ENCODE data around the gene ADGRG1. TPM values are rescaled to one million over a fixed set of nuclear protein-coding genes. Genes with fewer than 3 reads are reported as not detected.

ADGRG1 gene
- total and polyA plus RNA-seq, 8 donors = 17.3 to 78.4 (median 19.3) TPM

DNA sequence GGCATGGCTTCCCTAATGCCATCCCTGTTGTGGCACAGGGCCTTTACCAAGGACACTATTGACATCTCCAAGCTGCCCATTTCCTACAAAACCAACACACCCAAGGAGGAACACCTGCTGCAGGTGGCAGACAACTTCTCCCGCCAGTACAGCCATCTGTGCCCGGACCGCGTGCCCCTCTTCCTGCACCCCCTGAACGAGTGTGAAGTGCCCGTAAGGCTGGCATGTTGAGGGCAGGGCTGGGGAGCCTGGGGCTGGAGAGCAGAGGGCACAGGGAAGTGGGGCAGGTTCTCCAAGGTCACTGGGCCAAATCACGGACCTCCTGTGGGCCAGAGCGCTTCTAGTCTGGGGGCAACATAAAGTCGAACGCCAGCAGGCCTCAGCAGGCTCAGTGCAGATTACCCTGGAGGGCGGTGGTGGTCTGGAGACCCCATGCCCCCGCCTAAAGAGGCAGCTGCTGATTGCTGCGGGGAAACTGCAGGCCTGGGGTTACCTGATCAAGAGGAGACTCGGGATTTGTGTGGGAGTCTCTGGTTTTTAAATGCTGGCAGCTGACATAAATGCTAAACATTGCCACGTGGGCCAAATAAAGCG is 70.5 kb downstream of the ADGRG1 start:
- Histone ChIP-seq H3K27ac (no peak overlapping the region), H3K27me3 (no peaks in the 10 kb centered on the region), H3K36me3 (no peaks in the 10 kb centered on the region), H3K4me1 (peaks cover 0 to 5% of the 10 kb centered on the region in 2 donors), H3K4me3 (no peak overlapping the region), H3K9me3 (no peaks in the 10 kb centered on the region)
- intact Hi-C loops (cut with DNase I) = no loop called here
- ATAC-seq (no peak), DNase-seq (no peak)
- TF ChIP-seq, protein P1, sequence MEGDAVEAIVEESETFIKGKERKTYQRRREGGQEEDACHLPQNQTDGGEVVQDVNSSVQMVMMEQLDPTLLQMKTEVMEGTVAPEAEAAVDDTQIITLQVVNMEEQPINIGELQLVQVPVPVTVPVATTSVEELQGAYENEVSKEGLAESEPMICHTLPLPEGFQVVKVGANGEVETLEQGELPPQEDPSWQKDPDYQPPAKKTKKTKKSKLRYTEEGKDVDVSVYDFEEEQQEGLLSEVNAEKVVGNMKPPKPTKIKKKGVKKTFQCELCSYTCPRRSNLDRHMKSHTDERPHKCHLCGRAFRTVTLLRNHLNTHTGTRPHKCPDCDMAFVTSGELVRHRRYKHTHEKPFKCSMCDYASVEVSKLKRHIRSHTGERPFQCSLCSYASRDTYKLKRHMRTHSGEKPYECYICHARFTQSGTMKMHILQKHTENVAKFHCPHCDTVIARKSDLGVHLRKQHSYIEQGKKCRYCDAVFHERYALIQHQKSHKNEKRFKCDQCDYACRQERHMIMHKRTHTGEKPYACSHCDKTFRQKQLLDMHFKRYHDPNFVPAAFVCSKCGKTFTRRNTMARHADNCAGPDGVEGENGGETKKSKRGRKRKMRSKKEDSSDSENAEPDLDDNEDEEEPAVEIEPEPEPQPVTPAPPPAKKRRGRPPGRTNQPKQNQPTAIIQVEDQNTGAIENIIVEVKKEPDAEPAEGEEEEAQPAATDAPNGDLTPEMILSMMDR (IDR thresholded peaks at IDR 0.05) = no peak

DNA sequence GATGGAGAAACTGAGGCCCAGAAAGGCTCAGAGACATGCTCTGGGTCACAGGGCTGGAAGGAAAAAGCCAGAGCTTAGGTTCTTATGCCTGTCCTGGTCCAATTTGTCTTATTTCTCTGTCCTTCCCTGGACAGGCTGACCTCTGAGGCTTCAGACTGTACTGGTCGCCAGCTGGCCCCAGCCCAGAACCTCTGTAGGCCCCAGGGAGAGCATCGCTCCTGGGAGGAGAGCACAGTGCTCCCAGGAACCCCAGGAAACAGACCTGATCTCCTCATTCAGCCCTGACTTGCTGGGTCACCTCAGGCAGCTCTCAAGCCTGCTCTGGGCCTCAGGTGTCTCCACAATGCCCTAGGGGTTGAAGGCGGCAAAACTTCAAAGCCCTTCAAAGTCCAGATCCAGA is 71.1 kb downstream of the ADGRG1 start:
- intact Hi-C loops (cut with DNase I) = no loop called here
- Histone ChIP-seq H3K27ac (no peak overlapping the region), H3K9me3 (no peaks in the 10 kb centered on the region), H3K4me1 (peaks cover 0 to 5% of the 10 kb centered on the region in 2 donors), H3K4me3 (no peak overlapping the region), H3K36me3 (no peaks in the 10 kb centered on the region), H3K27me3 (no peaks in the 10 kb centered on the region)
- ATAC-seq (no peak), DNase-seq (no peak)
- TF ChIP-seq, protein P1 (IDR thresholded peaks at IDR 0.05) = no peak

DNA sequence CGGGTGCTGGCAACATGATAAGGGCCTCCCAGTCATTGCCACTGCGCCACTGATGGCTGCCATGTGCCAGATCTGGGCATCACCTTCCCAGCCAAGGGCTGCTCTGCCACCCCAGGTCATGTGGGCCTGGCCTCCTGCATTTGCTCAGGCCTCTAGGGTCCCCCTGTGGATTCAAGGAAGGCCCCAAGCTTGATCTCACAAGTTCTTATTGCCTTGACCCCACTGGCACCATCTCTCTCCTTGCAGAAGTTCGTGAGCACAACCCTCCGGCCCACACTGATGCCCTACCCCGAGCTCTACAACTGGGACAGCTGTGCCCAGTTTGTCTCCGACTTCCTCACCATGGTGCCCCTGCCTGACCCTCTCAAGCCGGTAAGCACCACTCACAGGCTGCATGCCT is 71.5 kb downstream of the ADGRG1 start:
- Histone ChIP-seq H3K27ac (no peak overlapping the region), H3K4me1 (peaks cover 0 to 5% of the 10 kb centered on the region in 2 donors), H3K9me3 (no peaks in the 10 kb centered on the region), H3K27me3 (no peaks in the 10 kb centered on the region), H3K4me3 (no peak overlapping the region), H3K36me3 (no peaks in the 10 kb centered on the region)
- TF ChIP-seq, protein P1 (IDR thresholded peaks at IDR 0.05) = no peak
- DNase-seq (no peak), ATAC-seq (no peak)
- intact Hi-C loops (cut with DNase I) = no loop called here

DNA sequence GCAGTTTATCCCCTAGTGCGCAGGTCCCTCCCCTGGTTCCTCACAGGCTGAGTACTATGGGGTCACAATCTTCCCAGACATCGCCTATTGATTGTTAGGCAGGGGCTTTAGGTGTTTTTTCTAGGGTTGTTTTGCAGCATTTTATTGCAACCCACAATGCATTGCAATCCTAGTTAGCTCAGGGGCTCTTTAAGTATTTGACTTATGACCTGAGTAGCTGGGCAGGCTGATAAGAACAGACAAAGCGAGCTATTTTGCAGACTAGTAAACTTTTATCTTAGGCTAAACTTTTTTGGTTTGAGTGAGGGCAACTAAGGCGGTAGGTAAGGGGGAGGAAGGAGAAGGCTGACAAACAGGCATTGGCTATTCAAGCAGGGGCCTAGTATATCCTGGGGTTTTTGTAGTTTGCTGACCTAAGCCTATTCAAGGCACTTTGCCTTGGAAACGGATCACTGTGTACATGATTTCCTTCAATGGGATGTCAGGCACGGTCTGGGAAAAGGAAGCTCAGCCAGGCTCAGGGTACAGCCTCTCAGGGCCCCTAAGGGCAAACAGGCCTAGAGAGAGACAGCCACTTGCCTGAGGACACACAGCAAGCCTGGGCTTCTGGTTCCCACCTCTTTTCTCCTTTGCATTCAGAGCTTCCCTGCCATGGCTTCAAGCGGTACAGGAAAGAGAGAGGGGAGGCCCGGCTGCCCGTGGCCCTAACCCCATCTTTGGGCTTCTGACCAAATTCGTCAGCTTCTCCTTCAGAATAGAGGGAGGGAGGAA is 72.5 kb downstream of the ADGRG1 start:
- H3K27me3 ChIP-seq = no peaks in the 10 kb centered on the region
- no peaks in the 10 kb centered on the region for H3K4me1 ChIP-seq
- ATAC-seq (peak; percentile 26), DNase-seq (peak in 1 of 4 donors; percentile 31)
- TF ChIP-seq, protein P1 (IDR thresholded peaks at IDR 0.05) = no peak
- H3K4me3 ChIP-seq = no peak overlapping the region
- intact Hi-C loops (cut with DNase I) = no loop called here
- H3K36me3 ChIP-seq = no peaks in the 10 kb centered on the region
- H3K27ac ChIP-seq = no peak overlapping the region
- no peaks in the 10 kb centered on the region for H3K9me3 ChIP-seq

DNA sequence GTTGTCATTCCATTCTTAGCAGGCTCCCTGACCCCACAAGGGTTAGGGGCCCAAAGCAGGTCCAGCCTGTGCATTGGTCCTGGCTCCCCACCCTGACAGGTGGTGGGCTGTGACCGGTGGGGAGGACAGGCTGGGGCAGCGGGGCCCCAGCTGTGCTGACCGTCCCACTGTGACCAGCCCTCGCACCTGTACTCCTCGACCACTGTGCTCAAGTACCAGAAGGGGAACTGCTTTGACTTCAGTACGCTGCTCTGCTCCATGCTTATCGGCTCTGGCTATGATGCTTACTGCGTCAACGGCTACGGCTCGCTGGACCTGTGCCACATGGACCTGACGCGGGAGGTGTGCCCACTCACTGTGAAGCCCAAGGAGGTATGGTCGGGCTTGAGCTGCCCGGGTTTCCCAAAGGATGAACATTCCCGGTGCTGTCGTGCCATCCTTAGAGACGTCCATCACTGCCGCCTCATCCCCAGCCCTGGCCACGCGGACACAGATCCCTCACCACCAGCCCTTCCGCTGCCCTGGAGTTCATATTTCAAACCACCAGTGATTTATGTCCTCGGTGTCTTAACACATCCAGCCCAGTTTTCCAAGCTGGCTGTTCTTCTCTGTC is 73.4 kb downstream of the ADGRG1 start:
- no peak for ATAC-seq
- H3K9me3 ChIP-seq = no peaks in the 10 kb centered on the region
- no peaks in the 10 kb centered on the region for H3K27me3 ChIP-seq
- H3K4me3 ChIP-seq = no peak overlapping the region
- DNase-seq = no peak
- no peak overlapping the region for H3K27ac ChIP-seq
- intact Hi-C loops (cut with DNase I) = no loop called here
- TF ChIP-seq, protein P1 (IDR thresholded peaks at IDR 0.05) = no peak
- no peaks in the 10 kb centered on the region for H3K4me1 ChIP-seq
- no peaks in the 10 kb centered on the region for H3K36me3 ChIP-seq

Measured in left lung (tissue), 10 donors.